G401.6 (cell line): ENCODE data around the gene UVRAG.

Experiments
- FAIRE-seq: peaks from 2 replicates; lab custom pipeline; 2012; peaks lifted over from hg19 to GRCh38; lab: Jason Lieb, UNC

Gene UVRAG

GRCh38 chr11:76172583-76172982 is 357.6 kb downstream of the UVRAG start:
- no peak for FAIRE-seq

GRCh38 chr11:76173663-76174062 is 358.7 kb downstream of the UVRAG start:
- FAIRE-seq, result no peak

- no peak for FAIRE-seq
Observed at GRCh38 chr11:76174330-76174729, 359.3 kb downstream of the UVRAG start.

GRCh38 chr11:76175783-76176182 is 360.8 kb downstream of the UVRAG start:
- no peak for FAIRE-seq

- no peak for FAIRE-seq
Observed at GRCh38 chr11:76176463-76176862, 361.5 kb downstream of the UVRAG start.

- FAIRE-seq, result no peak
Observed at GRCh38 chr11:76177250-76177686, 362.3 kb downstream of the UVRAG start.

GRCh38 chr11:76179147-76179546 is 364.1 kb downstream of the UVRAG start:
- FAIRE-seq, result no peak

GRCh38 chr11:76181371-76181770 is 366.4 kb downstream of the UVRAG start:
- FAIRE-seq, result no peak

GRCh38 chr11:76184551-76184993 is 369.6 kb downstream of the UVRAG start:
- FAIRE-seq, result no peak

- no peak for FAIRE-seq
Observed at GRCh38 chr11:76185511-76185910, 370.5 kb downstream of the UVRAG start.

GRCh38 chr11:76185931-76186401 is 371.0 kb downstream of the UVRAG start:
- no peak for FAIRE-seq

GRCh38 chr11:76186776-76187279 is 371.8 kb downstream of the UVRAG start:
- FAIRE-seq, result no peak

- no peak for FAIRE-seq
Observed at GRCh38 chr11:76188873-76189272, 373.9 kb downstream of the UVRAG start.

GRCh38 chr11:76189682-76190081 is 374.7 kb downstream of the UVRAG start:
- no peak for FAIRE-seq

- no peak for FAIRE-seq
Observed at GRCh38 chr11:76190376-76190775, 375.4 kb downstream of the UVRAG start.
